GM21528 (cell line): ENCODE results near the gene CAPN1.
"Not testable (repeated sequence)": the region's sequence is repeated elsewhere in the genome, so short reads cannot be mapped to it uniquely, and the experiment has no call there.

Experiments used
- ATAC-seq: cut with Tn5 transposase; IDR thresholded peaks from one replicate; pipeline ENCODE4 v1.9.1; 2021; ENCODE audit warnings: mild to moderate bottlenecking, moderate library complexity; ENCODE audit not compliant: unreplicated experiment, low FRiP score

CAPN1 gene

DNA sequence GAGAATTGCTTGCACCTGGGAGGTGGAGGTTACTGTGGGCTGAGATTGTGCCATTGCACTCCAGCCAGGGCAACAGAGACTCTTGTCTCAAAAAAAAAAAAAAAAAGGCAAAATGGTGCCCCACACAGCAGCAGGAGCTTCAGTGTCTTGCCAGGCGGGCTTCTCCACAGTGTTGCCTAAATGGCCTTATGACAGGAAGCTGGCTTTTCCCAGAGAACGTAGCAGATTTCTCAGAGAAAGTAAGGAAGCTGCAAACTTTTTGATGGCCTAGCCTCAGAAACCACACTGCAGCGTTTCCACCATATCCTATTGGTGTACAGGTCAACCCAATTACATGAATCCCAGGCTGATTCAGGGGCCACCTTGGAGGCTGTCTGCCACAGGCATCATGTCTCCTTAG, 24.4 kb upstream of the CAPN1 start:
- no peak for ATAC-seq

DNA sequence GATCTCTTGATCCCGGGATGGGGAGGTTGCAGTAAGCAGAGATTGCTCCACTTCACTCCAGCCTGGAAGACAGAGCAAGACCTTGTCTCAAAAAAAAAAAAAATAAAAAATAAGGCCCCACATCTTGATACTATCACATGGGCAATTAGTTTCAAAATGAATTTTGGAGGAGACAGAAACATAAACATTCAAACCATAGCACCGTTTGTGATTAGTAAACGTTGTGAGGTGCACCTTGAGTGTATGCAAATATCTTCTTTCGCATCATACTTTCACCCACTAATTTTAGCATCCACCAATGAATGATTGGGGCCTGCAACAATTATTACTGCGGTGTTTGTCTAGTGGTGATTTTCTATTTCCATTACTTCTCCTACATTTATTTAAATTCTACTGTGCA, 22.7 kb upstream of the CAPN1 start:
- ATAC-seq: peak; percentile 60

DNA sequence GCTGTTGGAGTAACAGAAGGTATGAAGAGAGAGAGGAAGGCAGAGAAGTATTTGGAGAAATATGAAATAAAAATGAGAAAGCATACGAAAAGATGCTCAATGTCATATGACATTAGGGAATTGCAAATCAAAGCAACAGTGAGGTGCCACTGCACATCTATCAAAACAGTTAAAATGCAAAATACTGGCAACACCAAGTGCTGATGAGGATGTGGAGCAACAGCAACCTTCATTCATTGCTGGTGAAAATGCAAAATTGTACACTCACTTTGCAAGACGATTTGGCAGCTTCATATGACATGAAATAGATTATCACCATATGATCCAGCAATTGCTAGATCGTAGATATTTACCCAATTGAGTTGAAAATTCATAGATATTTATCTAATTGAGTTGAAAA, 21.1 kb upstream of the CAPN1 start:
- no peak for ATAC-seq

DNA sequence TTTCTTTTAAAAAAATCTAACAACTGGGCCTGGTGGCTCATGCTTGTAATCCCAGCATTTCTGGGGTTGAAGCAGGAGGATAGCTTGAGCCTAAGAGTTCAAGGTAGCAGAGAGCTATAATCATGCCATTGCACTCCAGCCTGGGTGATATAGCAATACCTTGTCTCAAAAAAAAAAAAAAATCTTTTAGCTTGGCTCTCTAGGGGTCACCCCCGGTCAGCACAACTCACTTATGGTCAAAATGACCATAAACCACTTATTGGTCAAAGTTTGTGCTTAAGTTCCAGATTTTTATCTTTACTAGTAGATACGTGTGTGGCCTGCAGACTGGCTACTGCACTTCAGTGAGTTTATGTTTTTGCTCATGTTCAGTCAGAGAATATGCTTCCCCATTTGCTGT, 18.0 kb upstream of the CAPN1 start:
- ATAC-seq: no peak

DNA sequence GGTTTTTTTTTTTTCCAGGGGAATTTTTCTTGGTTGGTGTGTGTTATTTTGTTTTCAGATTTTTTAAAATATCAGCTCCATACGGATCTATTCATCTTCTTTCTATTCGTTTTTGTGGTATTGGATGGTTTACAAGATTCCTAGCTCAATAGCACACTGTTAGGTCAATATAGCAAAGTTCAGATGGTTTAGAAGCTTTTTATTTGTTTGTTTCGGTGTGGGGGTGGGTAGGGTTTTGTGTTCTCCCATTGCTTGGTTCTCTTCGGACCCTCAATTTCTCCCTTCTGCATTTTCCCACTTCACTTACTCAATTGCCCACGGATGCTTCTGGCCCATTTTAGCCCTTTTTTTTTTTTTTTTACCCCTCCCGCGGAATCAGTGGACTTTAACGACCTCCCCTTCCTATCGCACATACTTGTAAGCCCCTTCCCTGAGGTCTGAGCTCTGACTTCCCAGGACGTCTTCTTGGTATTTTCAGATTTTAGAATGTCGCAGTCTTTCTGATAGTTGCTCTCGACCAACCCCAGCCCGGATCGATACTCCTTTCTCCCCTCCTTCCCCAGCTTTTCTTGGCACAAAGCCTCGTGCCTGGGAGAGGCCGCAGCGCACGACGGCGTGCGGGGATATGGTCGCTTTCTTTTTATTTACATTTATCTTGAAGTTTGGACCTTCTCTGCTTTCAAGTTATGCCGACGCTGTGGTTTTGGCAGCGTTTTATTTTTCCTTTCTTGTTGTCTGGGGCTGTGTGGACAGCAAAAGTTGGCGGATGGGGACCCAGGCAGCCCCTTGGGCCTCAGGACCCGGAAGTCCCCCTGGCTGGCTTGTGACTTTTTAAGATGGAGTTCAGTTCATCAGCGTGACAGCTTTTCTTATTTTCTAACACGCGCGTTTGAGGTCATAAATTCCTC, 16.1 kb upstream of the CAPN1 start:
- no peak for ATAC-seq

DNA sequence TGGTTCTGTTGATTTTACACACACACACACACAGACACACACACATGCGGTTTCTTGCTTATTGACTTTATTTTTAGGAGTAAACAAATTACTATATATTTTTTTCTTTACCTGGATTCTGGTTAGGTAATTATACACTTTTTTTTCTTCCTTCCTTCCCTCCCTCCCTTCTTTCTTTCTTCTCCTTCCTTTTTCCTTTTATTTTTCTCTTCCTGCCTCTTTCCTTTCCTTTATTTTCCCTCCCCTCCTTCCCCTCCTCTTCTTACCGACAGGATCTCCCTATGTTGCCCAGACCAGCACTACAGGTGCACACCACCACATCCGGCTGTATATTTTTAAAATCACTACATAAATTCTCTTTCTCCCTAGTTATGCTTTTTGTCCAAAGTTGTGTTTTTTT, 14.8 kb upstream of the CAPN1 start:
- no peak for ATAC-seq

DNA sequence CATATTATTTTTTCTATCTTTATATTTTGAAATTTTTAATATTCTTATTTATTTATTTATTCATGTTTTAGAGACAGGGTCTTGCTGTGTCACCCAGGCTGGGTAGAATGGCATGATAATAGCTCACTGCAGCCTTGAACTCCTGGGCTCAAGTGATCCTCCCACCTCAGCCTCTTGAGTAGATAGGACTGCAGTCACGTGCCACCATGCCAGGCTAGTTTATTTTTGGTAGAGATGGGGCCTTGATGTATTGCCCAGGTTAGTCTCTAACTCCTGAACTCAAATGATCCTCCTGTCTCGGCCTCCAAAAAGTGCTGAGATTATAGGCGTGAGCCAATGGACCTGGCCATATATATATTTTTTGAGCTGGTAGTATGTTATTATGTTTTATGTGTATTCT, 14.1 kb upstream of the CAPN1 start:
- ATAC-seq: no peak

DNA sequence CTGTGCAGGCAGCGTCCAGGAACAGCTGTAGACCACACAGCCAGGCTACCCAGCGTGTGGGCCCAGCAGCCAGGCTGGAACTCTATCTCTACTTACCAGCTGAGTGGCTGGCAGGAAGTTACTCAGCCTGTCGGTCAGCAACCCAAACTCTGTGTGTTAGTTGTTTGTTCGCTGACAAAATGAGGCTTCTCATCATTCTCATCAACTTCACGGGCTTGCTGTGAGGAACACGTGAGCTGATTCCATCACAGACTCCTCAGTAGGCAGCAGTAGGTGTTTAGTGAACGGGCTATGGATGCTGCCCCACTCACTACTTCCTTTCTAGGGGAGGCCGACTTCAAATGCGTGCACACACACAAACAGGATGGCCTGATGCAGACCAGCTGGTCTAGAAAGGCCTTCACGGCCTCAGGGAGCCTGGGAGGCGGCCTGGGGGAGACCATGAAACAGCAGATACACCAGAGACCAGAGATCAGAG, 12.5 kb upstream of the CAPN1 start:
- ATAC-seq: no peak

DNA sequence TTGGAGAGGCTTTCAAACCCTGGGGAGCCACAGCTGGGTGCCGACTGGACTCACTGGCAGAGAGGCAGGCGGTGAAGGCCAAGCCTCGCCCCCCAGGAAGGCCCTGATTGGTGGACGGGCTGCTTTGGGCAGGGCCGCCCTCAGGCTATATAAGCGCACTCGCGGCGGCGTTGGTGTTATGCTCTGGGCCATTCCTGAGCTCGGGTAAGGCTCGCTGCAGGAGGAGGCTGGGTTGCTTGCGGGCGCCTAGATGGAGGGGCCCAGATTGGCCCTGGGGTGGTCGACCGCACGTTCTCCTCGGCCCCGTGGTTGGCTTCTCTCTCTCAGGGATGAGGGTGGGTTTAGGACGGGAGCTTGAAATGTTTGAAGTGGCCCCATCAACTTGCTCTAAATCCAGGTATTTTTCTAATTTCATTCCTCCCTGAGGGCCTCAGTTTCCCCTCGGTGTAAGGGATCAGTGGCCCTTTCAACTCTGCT, 11.6 kb upstream of the CAPN1 start, which contains the start of gene SPDYC:
TSS of gene SPDYC (plus strand) at position 176 of the 477 bp plus-strand sequence. CDS start 1,125 bp downstream, outside the sequence.
- no peak for ATAC-seq

DNA sequence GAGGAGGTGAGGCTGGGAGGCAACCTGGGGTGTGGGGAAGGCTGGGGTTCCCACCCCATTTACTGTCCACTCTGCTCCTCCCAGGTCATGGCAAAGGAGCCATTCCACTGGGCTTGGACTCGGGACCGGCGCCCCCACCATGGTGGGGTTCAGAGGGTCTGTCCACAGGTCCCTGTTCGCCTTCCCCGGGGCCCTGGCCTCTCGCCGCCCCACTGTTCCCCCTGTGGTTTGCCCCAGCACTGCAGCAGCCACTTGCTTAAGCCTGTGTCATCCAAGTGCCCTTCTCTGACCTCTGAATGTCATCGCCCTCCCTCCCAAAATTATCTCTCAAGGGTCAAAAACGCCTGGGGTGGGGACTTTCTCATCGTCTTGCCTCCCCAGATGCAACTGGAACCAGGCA, 9.1 kb upstream of the CAPN1 start:
- ATAC-seq: no peak

DNA sequence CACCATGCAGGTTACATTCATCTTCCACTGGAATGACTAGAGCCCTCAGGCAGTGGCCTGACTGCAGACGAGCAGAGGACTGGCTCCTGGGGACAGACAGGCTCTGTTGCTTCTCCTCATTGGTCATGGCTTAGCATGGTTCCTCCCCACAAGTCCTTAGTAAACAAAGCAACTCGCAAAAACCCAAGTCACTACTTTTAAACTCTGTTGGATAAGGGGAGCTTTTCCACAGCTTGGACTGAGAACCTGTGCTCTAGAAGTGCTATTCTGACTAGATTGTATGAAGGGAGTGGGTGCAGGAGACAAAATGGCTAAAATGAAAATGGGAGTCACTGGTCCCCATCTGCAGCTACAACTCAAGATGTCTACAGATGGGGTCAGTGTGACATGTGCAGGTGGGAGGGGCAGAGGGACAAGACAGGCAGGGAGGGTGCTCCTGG, 7.1 kb upstream of the CAPN1 start:
- ATAC-seq: not testable (repeated sequence)

DNA sequence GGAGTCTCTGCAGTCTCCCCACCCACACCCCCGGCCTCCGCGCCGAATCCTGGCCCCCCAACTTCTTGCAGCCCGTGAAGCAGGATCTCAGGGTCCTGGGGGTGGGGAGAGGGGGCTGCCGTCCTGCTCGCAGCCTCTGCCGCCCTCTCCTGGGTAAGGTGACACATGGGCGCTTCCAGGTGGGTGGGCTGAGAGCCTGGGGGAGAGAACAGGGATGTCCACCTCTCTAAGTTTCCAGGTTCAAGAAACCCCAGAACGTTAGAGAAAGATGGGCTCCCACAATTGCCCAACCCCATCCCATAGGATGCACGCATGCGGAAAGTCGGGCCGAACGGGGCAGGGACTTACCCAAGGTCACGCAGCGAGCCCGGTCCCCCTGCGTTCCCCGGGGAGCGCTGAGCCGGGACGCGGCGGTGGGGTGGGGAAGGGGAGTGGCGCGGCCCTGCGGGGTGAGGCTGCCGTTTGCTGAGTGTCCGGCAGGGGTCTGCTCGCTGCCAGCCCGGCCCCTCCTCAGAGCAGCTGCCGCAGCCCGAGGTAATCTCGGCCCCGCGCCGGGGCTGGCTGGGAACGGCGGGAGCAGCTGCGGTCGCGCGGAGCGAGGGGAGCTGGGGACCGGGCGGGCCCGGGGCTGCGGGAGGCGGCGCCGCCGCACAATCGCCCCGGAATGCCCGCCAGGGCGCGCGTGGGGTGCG, 705 bp upstream of the CAPN1 start:
- ATAC-seq: peak; percentile 44

DNA sequence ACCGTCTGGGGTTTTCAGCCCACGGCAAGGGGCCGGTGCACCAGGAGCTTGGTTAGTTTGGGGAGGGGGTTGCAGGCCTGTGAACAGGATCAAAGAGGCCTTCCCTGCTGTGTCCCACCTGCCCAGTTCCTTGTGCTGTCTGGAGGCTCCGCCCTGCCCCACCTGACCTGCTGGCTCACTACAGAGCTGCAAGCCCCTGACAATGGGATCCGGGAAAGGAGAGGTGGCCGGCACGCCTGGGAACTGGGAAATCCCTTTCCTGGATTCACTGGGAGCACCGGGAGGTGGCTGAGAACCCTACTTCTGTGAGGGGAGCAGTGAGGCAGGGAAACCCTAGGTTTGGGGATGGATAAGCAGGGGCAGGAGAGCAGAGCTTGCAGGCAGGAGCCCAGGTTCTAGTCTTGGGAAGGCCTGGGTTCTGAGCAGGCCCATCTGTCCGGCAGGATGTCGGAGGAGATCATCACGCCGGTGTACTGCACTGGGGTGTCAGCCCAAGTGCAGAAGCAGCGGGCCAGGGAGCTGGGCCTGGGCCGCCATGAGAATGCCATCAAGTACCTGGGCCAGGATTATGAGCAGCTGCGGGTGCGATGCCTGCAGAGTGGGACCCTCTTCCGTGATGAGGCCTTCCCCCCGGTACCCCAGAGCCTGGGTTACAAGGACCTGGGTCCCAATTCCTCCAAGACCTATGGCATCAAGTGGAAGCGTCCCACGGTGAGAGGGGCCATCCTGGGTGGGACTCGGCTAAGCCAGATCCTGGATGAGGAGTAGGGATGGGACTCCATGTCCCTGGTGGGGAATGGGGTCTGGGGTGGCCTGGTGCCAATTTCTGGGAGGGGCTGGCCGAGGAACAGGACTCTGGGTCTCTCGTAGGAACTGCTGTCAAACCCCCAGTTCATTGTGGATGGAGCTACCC, 786 bp downstream of the CAPN1 start:
- ATAC-seq: no peak

DNA sequence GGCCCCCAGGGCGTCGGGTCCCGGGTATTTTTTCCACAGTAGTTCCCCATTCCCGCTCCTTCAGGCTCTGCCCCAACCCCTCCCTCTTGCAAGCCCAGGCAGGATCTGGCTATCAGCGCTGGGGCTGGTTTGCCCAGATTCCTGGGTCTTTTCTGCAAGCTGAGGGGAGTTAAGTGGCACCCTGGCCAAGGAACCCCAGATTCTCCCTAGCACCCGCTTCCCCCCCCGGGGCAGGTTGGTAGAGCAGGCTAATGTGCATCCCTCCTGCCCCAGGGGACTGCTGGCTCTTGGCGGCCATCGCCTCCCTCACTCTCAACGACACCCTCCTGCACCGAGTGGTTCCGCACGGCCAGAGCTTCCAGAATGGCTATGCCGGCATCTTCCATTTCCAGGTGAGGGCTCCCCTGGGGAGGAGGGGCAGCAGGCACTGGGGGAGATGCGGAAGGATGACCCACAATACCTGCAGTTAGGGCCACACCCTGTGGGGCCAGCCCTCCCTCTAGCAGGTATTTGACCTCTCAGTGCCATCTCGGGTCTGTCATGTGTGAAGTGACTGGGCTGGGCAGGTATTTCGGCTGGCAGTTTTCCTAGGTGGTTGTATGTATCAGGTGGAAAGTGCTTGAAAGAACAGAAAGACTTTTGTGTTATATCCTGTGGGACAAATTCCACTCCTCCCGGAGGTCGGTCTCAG, 1.6 kb downstream of the CAPN1 start:
- no peak for ATAC-seq

DNA sequence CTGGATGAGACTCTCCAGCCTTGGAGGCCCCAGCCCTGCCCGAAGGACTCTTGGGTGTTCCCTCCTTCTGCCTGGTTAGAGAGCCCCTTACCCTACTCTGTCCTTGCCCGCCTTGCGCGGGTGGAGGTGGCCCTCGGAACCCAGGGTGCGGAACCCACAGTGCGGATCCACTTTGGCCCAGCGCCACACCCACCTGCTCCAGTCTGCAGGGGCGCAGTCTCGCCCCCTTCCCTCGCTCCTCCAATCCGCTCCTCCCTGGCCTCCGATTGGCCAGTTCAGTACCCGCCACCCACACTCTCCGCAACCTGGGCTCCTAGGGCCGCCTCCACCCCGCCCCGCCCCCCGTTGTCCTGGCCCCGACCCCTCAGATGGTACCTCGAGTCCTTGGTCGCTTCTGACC, 2.4 kb downstream of the CAPN1 start:
- ATAC-seq: no peak

DNA sequence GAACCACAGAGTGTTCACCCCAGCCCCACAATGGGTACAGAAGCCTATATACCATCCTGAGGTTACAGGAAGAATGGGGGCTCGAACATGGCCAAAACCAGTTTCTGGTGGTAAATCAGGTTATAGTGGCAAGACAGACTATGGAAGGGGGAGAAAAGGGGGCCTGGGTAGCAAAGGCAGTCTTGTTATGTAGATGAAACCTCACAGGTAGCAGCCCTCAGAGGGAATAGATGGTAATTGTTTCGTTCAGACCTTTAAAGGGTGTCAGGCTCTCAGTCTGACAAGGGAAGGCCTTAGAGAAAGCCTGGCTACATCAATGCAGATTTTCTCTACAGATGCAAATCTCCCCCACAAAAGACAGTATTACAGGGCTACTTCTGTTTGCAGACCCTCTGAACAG, 3.4 kb downstream of the CAPN1 start:
- no peak for ATAC-seq

DNA sequence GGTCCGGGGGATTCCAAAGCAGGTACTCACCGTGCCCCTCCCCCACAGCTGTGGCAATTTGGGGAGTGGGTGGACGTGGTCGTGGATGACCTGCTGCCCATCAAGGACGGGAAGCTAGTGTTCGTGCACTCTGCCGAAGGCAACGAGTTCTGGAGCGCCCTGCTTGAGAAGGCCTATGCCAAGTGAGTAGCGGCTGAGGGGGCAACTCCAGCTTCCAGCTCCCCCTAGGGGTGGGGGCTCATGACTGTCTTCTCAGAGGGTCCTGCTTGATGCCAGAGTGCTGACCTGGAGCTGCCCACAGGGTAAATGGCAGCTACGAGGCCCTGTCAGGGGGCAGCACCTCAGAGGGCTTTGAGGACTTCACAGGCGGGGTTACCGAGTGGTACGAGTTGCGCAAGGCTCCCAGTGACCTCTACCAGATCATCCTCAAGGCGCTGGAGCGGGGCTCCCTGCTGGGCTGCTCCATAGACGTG, 4.2 kb downstream of the CAPN1 start:
- no peak for ATAC-seq

DNA sequence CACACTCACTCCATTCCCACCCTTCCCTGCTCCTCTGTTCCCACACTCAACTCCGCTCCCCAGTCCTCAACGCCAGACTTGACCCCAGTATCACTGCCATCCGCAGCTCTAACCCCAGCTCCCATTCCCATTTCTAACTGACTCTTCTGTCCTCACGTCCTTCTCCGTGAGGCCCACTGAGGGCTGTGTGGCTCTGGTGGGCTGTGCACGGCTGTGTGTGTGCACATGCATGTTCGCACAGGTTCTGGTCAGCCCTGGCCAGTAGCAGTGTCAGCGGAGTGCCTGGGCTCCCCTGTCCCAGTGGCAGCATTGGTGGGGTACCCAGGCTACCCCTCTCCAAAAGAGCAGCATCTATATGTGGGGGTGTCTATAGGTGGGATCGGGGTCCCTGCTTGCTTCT, 5.0 kb downstream of the CAPN1 start:
- no peak for ATAC-seq

DNA sequence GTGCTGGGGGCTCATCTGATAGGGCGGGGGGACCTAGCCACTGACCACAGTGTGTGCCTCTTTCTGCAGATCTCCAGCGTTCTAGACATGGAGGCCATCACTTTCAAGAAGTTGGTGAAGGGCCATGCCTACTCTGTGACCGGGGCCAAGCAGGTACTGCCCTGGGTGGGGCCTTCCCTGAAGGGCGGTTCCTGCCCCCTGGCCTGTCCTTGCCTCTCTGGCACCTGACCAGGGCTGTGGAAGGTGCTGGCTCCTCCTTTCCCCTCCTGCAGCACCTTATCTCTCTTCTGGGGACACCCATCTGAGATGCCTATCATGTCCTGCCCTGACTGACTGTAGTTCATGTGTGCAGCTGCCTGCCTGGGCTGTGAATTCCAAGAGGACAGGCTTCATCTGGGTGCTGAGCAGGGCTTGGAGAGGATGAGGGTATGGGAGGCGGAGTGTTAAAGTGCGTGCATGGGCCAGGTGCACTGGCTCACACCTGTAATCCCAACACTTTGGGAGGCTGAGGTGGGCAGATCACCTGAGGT, 5.5 kb downstream of the CAPN1 start:
- ATAC-seq: no peak
